Measurements from ENCODE around the gene TTC39B.

TTC39B gene

DNA sequence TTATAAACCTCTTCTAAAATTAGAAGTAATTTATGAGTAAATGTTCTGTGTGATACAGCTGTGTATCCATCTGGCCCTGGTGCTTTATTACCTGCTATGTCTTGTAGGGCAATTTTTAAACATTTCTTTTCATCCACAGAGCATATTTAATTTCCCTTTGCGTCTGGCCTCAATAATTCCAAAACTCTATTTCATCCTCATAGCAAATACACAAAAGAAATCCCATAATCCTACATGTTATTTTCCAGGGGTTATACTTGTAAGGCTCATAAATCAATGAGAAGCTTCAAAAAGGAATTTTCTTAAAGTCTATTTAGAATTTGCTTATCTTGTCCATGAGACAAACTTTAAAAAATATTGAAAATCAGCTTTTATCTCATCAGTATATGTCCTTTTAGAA, 167.0 kb downstream of the TTC39B start:
- H3K4me1 ChIP-seq (ENCODE audit: control insufficient read depth, insufficient read depth, low read length): peaks cover 10% of the 10 kb centered on the region
- no peaks in the 10 kb centered on the region for H3K9me3 ChIP-seq (replicated peaks; ENCODE audit: low read length)
- no peaks in the 10 kb centered on the region for H3K36me3 ChIP-seq (ENCODE audit: insufficient read depth, low read length)
- no peak overlapping the region for H3K4me3 ChIP-seq (ENCODE audit: low read length)
- peaks cover 14% of the 10 kb centered on the region for H3K27me3 ChIP-seq (ENCODE audit: control insufficient read depth, insufficient read depth, low read length)
- H3K4me2 ChIP-seq (ENCODE audit: low read length): no peak overlapping the region
- no peak overlapping the region for H3K9ac ChIP-seq (ENCODE audit: low read depth, low read length)

- peaks cover 14% of the 10 kb centered on the region for H3K27me3 ChIP-seq (ENCODE audit: control insufficient read depth, insufficient read depth, low read length)
- H3K9ac ChIP-seq (ENCODE audit: low read depth, low read length): no peak overlapping the region
- H3K4me2 ChIP-seq (ENCODE audit: low read length): no peak overlapping the region
- peaks cover 5% of the 10 kb centered on the region for H3K4me1 ChIP-seq (ENCODE audit: control insufficient read depth, insufficient read depth, low read length)
- no peaks in the 10 kb centered on the region for H3K9me3 ChIP-seq (replicated peaks; ENCODE audit: low read length)
- H3K36me3 ChIP-seq (ENCODE audit: insufficient read depth, low read length): no peaks in the 10 kb centered on the region
- H3K4me3 ChIP-seq (ENCODE audit: low read length): no peak overlapping the region
Measured at GRCh38 chr9:15139469-15139868, 167.5 kb downstream of the TTC39B start.

GRCh38 chr9:15138357-15138686, 168.7 kb downstream of the TTC39B start:
- Histone ChIP-seq H3K27me3 (ENCODE audit: control insufficient read depth, insufficient read depth, low read length) (peaks cover 12% of the 10 kb centered on the region), H3K9me3 (replicated peaks; ENCODE audit: low read length) (no peaks in the 10 kb centered on the region), H3K4me2 (ENCODE audit: low read length) (no peak overlapping the region), H3K36me3 (ENCODE audit: insufficient read depth, low read length) (no peaks in the 10 kb centered on the region), H3K4me3 (ENCODE audit: low read length) (no peak overlapping the region), H3K4me1 (ENCODE audit: control insufficient read depth, insufficient read depth, low read length) (peaks cover 3% of the 10 kb centered on the region), H3K9ac (ENCODE audit: low read depth, low read length) (no peak overlapping the region)

- H3K4me2 ChIP-seq (ENCODE audit: low read length): no peak overlapping the region
- H3K27me3 ChIP-seq (ENCODE audit: control insufficient read depth, insufficient read depth, low read length): peaks cover 12% of the 10 kb centered on the region
- no peak overlapping the region for H3K4me3 ChIP-seq (ENCODE audit: low read length)
- H3K4me1 ChIP-seq (ENCODE audit: control insufficient read depth, insufficient read depth, low read length): peaks cover 3% of the 10 kb centered on the region
- H3K9ac ChIP-seq (ENCODE audit: low read depth, low read length): no peak overlapping the region
- no peaks in the 10 kb centered on the region for H3K9me3 ChIP-seq (replicated peaks; ENCODE audit: low read length)
- no peaks in the 10 kb centered on the region for H3K36me3 ChIP-seq (ENCODE audit: insufficient read depth, low read length)
Measured at GRCh38 chr9:15137658-15138356, 169.2 kb downstream of the TTC39B start.

DNA sequence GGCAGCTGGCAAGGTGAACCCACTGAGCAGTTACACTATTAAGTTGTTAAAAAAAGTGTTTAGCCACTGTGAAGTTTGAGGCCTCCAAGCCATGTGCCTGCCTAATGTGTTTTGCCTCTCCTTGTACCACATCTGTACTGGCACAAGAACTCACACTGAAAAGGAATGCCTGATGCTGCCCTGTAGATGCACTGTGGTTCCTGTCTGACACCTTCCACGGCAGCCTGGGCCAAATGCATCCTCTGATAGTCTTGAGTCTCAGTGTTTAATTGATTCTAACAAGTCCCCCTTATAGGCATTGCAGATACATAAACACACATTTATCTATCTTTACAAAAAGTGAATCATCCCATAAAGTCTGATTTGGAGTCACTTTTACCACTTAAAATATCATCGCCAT, 169.9 kb downstream of the TTC39B start:
- Histone ChIP-seq H3K9me3 (replicated peaks; ENCODE audit: low read length) (no peaks in the 10 kb centered on the region), H3K9ac (ENCODE audit: low read depth, low read length) (no peak overlapping the region), H3K27me3 (ENCODE audit: control insufficient read depth, insufficient read depth, low read length) (peaks cover 5% of the 10 kb centered on the region), H3K4me3 (ENCODE audit: low read length) (no peak overlapping the region), H3K36me3 (ENCODE audit: insufficient read depth, low read length) (no peaks in the 10 kb centered on the region), H3K4me1 (ENCODE audit: control insufficient read depth, insufficient read depth, low read length) (peaks cover 3% of the 10 kb centered on the region), H3K4me2 (ENCODE audit: low read length) (no peak overlapping the region)

DNA sequence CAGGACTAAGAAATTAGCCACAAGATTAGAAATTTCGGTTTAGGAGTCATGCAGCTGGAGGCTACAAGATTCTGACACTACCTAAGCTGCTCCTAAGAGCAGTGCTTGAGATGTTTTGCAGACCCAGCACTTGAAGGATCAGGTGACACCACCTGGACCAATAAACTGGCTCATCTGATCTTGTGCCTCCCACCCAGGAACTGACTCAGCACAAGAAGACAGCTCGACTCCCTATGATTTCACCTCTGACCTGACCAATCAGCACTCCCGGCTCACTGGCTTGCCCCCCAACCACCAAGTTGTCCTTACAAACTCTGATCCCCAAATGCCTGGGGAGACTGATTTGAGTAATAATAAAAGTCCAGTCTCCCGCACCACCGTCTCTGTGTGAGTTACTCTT, 170.4 kb downstream of the TTC39B start:
- Histone ChIP-seq H3K9ac (ENCODE audit: low read depth, low read length) (no peak overlapping the region), H3K4me2 (ENCODE audit: low read length) (no peak overlapping the region), H3K4me3 (ENCODE audit: low read length) (no peak overlapping the region), H3K4me1 (ENCODE audit: control insufficient read depth, insufficient read depth, low read length) (peaks cover 3% of the 10 kb centered on the region), H3K36me3 (ENCODE audit: insufficient read depth, low read length) (no peaks in the 10 kb centered on the region), H3K9me3 (replicated peaks; ENCODE audit: low read length) (no peaks in the 10 kb centered on the region), H3K27me3 (ENCODE audit: control insufficient read depth, insufficient read depth, low read length) (peaks cover under 1% of the 10 kb centered on the region)

GRCh38 chr9:15135164-15135792, 171.7 kb downstream of the TTC39B start:
- peaks cover 3% of the 10 kb centered on the region for H3K4me1 ChIP-seq (ENCODE audit: control insufficient read depth, insufficient read depth, low read length)
- peak overlapping the region; percentile 86 for H3K4me2 ChIP-seq (ENCODE audit: low read length)
- no peaks in the 10 kb centered on the region for H3K36me3 ChIP-seq (ENCODE audit: insufficient read depth, low read length)
- H3K9me3 ChIP-seq (replicated peaks; ENCODE audit: low read length): no peaks in the 10 kb centered on the region
- H3K4me3 ChIP-seq (ENCODE audit: low read length): peak overlapping the region; percentile 61
- H3K9ac ChIP-seq (ENCODE audit: low read depth, low read length): peak overlapping the region; percentile 35
- peaks cover 4% of the 10 kb centered on the region for H3K27me3 ChIP-seq (ENCODE audit: control insufficient read depth, insufficient read depth, low read length)

DNA sequence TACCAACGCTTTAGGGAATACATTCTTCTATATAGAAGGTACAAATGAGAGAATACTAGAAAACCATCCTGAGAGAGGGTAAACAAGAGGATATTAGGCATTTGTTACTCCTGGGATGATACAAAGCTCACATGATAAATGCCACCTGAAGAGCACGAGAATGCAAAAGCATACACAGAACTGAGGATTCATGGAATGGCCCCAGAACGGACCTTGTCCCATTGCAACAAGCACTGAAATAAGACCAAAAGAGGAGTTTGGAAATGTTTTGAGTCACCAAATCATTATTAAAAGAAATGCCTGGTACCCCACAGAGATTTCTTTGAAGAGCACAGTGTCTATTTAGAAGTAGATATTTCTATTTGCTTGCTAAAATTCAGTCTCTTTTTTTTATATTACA, 173.5 kb downstream of the TTC39B start:
- H3K36me3 ChIP-seq (ENCODE audit: insufficient read depth, low read length): no peaks in the 10 kb centered on the region
- H3K27me3 ChIP-seq (ENCODE audit: control insufficient read depth, insufficient read depth, low read length): peaks cover 6% of the 10 kb centered on the region
- no peak overlapping the region for H3K4me2 ChIP-seq (ENCODE audit: low read length)
- peaks cover 3% of the 10 kb centered on the region for H3K4me1 ChIP-seq (ENCODE audit: control insufficient read depth, insufficient read depth, low read length)
- H3K9ac ChIP-seq (ENCODE audit: low read depth, low read length): no peak overlapping the region
- H3K9me3 ChIP-seq (replicated peaks; ENCODE audit: low read length): no peaks in the 10 kb centered on the region
- no peak overlapping the region for H3K4me3 ChIP-seq (ENCODE audit: low read length)

GRCh38 chr9:15132091-15132490, 174.9 kb downstream of the TTC39B start:
- Histone ChIP-seq H3K9me3 (replicated peaks; ENCODE audit: low read length) (no peaks in the 10 kb centered on the region), H3K4me1 (ENCODE audit: control insufficient read depth, insufficient read depth, low read length) (peaks cover 3% of the 10 kb centered on the region), H3K4me2 (ENCODE audit: low read length) (no peak overlapping the region), H3K4me3 (ENCODE audit: low read length) (no peak overlapping the region), H3K9ac (ENCODE audit: low read depth, low read length) (no peak overlapping the region), H3K36me3 (ENCODE audit: insufficient read depth, low read length) (no peaks in the 10 kb centered on the region), H3K27me3 (ENCODE audit: control insufficient read depth, insufficient read depth, low read length) (peaks cover 18% of the 10 kb centered on the region)

DNA sequence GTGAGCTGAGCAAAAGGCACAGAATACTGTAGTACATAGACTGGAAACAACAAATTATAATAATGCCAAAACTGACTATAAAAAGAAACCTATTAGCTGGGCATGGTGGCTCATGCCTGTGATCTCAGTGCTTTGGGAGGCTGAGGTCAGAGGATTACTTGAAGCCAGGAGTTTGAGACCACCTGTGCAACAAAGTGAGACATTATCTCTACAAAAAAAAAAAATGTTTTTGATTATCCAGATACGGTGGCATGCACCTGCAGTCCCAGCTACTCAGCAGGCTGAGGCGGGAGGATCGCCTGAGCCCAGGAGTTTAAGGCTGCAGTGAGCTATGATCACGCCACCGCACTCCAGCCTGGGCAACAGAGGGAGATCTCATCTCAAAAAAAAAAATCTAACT, 175.9 kb downstream of the TTC39B start:
- Histone ChIP-seq H3K36me3 (ENCODE audit: insufficient read depth, low read length) (no peaks in the 10 kb centered on the region), H3K27me3 (ENCODE audit: control insufficient read depth, insufficient read depth, low read length) (peaks cover 22% of the 10 kb centered on the region), H3K4me1 (ENCODE audit: control insufficient read depth, insufficient read depth, low read length) (peaks cover 3% of the 10 kb centered on the region), H3K9me3 (replicated peaks; ENCODE audit: low read length) (no peaks in the 10 kb centered on the region), H3K9ac (ENCODE audit: low read depth, low read length) (no peak overlapping the region), H3K4me3 (ENCODE audit: low read length) (no peak overlapping the region), H3K4me2 (ENCODE audit: low read length) (no peak overlapping the region)

GRCh38 chr9:15127831-15128230, 179.2 kb downstream of the TTC39B start:
- H3K36me3 ChIP-seq (ENCODE audit: insufficient read depth, low read length): no peaks in the 10 kb centered on the region
- no peak overlapping the region for H3K4me3 ChIP-seq (ENCODE audit: low read length)
- H3K27me3 ChIP-seq (ENCODE audit: control insufficient read depth, insufficient read depth, low read length): peaks cover 22% of the 10 kb centered on the region
- H3K9ac ChIP-seq (ENCODE audit: low read depth, low read length): no peak overlapping the region
- no peaks in the 10 kb centered on the region for H3K4me1 ChIP-seq (ENCODE audit: control insufficient read depth, insufficient read depth, low read length)
- H3K4me2 ChIP-seq (ENCODE audit: low read length): no peak overlapping the region
- H3K9me3 ChIP-seq (replicated peaks; ENCODE audit: low read length): no peaks in the 10 kb centered on the region

DNA sequence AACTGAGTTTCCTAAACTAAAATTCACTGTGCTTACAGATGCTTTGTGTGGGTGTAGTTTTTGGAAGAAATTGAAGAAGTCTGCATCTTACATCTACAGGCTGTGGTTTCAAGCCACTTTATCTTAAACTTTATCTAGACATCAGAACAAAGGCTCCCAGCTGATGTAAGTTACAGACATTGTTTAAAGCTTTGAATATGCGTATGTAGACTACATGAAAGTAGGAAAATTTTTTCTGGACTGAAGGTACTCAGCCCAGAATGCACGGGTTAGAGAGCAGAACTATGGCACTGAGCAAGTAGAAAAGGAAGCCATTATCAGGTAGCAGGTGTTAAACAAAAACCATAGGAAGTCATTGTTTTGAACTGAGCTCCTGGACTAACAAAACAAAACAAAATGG, 185.4 kb downstream of the TTC39B start:
- Histone ChIP-seq H3K27me3 (ENCODE audit: control insufficient read depth, insufficient read depth, low read length) (peaks cover 37% of the 10 kb centered on the region), H3K4me1 (ENCODE audit: control insufficient read depth, insufficient read depth, low read length) (no peaks in the 10 kb centered on the region), H3K4me3 (ENCODE audit: low read length) (no peak overlapping the region), H3K9me3 (replicated peaks; ENCODE audit: low read length) (no peaks in the 10 kb centered on the region), H3K9ac (ENCODE audit: low read depth, low read length) (no peak overlapping the region), H3K4me2 (ENCODE audit: low read length) (no peak overlapping the region), H3K36me3 (ENCODE audit: insufficient read depth, low read length) (no peaks in the 10 kb centered on the region)
